Ramos (cell line): Measurements from ENCODE around the gene POMC.
"Not testable (repeated sequence)": the region's sequence is repeated elsewhere in the genome, so short reads cannot be mapped to it uniquely, and the experiment has no call there.

Experiments
- in situ Hi-C: fragments of 300-500 bp; cut with MboI; formaldehyde crosslinking; loops from one replicate; pipeline ENCODE4 v1.14.3; 2022; ENCODE audit warnings: low sequenced_read_pairs; ENCODE audit not compliant: unreplicated experiment

The POMC gene

GRCh38 chr2:25168256-25169072, at the start of gene POMC:
TSS of gene POMC (minus strand) at chr2:25168580. CDS start at chr2:25164772, 3,808 bp downstream.
- in situ Hi-C loops, result no loop called here

GRCh38 chr2:25218100-25218499, 49.7 kb upstream of the POMC start:
- in situ Hi-C loops, result no loop called here

DNA sequence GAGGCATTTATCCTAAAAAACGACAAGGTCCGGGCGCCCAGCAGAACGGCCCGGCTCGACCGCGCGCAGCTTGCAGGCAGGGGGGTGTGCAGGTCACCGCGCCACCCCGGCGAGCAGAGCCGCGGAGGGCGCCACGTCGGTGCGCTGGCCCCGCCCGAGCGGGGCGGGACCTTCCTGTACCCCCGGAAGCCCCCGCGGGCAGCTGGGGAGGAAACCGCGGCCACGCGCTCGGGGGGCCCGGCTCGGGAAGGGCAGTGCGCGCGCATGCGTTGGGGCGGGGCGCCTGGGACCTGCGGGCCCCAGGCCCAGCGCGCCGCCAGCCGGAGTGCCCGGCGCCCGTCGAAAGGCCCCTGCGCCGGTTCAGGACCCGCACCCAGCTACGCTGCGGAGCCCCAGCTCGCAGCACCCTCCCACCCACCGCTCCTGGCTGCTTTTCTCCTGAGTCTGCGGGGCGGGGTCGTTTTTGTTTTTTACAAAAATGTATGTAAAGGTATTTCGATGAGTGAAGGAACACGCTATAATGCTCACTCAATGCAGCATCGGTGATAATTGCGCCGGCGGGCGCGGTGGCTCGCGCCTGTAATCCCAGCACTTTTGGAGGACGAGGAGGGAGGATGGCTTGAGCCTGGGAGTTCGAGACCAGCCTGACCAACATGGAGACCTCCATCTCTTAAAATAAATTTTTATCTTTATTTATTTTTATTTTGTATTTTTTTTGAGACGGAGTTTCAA, 47.7 kb upstream of the POMC start:
- in situ Hi-C loops, result no loop called here

DNA sequence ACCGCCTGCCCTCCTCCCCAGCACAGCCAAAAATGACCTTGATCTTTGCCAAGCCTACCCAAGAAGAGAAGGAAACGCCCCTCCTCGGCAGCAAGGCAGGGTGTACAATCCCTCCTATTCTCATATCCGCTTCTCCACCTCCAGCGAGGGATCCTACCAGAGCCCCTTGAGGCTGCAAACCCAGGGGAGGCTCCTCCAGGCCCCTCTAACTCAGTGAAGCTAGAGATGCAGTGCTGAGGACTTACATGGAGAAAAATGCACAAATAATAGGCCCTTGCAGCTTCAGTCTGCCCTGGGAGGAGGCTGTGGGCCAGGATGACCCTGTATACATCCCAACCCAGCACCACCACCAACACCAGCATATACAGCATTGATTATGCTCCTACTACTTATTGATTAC, 46.9 kb upstream of the POMC start:
- in situ Hi-C loops, result no loop called here

DNA sequence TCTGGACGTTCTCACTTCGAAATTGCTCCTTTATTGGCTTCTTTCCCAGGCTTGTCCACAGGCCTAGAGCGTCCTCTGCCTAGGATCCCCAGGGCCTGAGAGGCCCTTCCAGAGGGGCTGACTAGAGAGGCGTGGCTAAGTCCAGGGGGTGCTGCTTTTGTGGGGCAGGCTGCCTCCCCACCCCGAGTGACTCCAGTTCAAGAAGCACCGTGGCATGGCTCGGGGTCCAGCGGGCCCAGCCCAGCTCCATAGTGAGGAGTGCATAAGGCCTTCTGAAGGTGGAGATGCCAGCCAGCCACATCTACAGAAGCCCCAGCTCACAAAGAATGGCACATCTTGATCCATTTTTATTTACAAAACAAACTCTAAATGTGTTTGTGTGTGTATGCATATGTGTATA, 44.8 kb upstream of the POMC start:
- in situ Hi-C loops, result no loop called here

- in situ Hi-C loops, result not testable (repeated sequence)
Observed at GRCh38 chr2:25210923-25211322, 42.5 kb upstream of the POMC start.

- in situ Hi-C loops, result no loop called here
Observed at GRCh38 chr2:25207078-25207545, 38.7 kb upstream of the POMC start.

DNA sequence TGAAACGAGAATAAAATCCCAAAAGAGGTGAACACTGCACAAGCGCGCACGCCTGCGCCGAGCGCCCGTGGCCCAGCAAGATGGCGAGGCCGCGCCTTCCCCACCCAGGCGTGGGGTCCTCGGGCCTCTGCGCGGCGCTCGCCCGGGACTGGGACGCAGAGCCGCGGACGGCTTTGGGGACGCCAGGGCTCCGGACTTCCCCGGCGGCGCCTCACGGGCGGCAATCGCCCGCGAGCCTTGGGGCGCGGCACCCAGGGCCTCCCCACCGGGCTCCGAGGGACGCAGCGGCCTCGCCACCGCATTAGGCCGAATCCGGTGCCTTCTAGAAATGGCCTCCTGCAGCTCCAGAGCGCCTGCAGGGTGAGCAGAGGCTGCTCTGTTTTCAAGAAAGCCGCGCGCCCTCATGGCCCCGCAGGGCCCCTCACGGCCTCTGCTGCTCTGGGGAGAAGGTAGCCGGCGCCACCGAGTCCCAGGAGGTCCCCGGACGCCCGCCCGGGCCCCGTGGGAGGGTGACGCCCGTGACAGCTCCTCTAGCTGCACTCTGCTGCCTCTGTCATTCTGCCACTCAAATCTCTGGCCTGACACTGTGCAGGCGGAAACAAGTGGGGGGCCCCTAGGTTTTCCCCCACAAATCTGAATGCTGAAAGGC, 35.9 kb upstream of the POMC start:
- in situ Hi-C loops, result no loop called here

DNA sequence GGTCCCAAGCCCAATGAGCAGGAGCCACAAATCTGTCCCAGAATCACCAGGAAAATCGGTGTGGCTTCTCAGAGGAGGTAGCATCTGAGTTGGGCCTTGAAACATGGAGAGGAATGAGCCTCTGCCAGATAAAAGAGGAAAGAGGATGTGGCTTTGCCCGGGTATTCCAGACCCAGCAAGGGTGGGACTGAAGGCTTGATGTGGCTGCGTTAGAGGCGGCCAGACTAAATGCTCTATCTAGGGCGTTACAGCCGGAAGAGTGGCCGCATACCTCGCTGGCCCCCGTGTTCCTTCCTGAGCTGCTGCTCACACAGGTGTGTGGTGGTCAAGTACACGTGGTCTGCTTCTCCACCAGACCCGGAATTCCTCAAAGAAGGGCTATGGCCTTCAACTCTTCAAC, 33.9 kb upstream of the POMC start:
- in situ Hi-C loops, result no loop called here

DNA sequence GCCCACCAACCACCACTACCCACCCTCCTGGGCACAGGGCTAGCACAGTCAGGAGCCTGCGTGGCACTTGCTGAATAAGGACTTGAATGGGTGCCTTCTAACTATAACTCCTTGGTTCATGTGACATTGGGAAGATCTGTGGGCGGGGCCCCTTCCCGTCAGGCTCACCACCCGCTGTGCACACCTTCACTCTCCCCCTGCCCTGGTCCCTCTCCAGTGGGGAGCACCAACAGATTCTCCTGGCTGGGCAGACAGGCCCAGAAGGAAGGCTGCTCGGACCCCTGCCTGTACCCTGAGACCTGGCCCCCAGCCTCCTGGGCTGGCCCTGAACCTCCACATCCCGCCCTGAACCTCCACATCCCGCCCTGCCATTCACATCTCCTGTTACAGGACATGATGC, 33.4 kb upstream of the POMC start:
- in situ Hi-C loops, result no loop called here

DNA sequence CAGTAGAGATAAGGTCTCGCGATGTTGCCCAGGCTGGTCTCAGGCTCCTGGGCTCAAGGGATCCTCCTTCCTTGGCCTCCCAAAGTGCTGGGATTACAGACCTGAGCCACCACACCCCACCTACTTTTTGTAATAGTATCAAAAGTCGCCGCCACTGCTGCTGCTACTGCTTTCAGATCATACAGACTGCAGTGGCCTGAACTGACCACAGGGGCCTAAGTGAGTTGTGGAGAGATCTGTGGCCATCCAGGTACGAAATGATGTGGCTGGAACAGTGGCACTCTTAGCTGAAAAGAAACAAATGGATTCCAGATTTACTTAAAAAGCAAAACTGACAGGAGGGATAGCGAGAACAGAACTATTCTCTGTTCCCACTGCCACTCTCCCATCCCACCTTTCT, 32.9 kb upstream of the POMC start:
- in situ Hi-C loops, result no loop called here

GRCh38 chr2:25198576-25198975, 30.2 kb upstream of the POMC start:
- in situ Hi-C loops, result no loop called here

DNA sequence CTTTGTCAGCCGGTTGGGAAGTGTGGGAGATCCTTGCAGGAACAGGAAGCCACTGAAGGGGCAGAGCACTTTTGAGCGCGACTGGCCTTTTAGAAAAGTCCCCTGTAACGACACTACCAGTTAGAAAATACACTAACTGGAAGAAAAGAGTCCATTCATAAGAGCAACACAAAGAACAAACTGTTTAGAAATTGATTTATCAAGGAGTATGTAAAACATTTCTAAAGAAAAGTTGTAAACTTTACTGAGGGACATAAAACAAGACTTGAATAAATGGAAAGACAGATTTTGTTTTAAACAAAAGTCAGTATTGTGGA, 29.8 kb upstream of the POMC start:
- in situ Hi-C loops, result no loop called here

DNA sequence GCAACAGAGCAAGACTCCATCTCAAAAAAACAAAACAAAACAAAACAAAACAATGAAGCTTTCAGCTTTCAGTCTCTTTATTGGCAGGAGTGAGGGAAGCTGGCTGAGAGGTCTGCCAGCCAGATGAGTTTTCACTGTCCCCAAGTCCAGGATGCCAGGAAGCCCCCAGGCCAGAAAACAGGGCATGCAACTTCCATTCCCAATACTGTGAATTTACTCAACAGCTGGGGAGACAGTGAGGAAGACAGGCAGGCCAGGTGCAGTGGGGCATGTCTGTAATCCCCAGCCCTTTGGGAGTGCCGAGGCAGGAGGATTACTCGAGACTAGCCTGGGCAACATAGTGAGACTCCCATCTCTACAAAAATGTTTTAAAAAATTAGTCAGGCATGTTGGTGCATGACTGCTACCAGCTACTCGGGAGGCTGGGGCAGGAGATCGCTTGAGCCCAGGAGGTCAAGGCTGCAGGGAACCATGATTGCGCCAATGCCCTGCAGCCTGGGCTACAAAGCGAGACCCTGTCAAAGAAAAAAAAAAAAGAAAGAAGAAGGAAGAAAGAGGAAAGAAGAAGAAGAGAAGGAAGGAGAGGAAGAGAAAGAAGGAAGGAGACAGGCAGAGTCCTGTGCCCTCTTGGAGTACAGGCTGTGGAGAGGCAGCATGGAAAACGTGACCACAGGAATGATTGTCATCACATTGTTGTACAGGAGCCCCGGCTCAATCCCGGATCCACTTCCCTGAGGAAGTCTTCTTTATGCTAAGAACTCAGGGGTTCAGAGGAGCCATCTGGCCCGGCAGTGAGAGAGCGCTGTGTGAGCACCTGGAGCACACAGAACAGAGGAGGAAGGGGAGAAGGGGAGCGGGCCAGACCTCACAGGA, 29.2 kb upstream of the POMC start:
- in situ Hi-C loops, result no loop called here

DNA sequence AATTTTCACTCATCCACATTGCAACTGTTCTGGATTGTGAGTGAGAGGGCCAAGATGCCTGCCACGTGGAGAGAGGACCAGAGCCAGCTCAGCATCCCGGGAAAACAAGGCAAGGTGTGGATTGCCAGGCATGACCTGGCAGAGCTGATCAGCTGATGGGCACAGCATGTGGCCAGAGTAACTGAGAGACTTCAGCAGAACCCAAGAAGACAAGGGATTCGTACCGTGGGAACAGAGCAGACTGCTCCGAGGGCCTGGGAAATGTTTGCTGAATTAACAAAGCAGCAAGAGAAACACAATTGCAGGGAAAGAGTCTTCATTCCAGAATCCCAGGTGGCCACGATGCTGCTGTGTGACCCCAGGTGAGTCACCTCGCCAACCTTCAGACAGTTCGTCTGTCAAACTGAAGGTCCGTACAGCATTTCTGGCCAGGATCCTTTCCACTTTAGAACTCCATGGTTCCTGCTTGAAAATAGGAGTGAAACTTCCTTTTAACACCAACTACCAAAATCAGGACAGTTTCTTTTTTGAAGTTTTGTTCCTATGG, 26.3 kb upstream of the POMC start:
- in situ Hi-C loops, result no loop called here

DNA sequence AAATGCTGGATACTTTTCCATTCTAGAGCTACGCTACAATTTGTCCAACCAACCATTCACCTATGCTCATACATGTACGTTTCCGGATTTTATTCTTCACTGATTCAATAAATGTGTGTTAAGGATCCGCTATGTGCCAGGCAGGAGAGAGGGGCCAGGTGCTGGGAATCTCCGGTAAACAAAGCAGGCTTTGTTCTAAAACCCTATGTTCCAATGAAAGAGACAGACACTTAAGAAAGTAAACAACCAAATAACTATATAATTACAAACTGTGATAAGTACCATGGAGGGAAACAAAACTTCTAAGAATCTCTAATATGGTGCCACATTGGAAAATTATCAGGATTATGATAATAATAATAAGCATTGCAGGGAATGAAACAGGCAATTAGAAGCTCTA, 22.2 kb upstream of the POMC start:
- in situ Hi-C loops, result no loop called here

GRCh38 chr2:25188405-25188804, 20.0 kb upstream of the POMC start:
- in situ Hi-C loops, result no loop called here

- in situ Hi-C loops, result no loop called here
Observed at GRCh38 chr2:25187729-25188350, 19.5 kb upstream of the POMC start.

DNA sequence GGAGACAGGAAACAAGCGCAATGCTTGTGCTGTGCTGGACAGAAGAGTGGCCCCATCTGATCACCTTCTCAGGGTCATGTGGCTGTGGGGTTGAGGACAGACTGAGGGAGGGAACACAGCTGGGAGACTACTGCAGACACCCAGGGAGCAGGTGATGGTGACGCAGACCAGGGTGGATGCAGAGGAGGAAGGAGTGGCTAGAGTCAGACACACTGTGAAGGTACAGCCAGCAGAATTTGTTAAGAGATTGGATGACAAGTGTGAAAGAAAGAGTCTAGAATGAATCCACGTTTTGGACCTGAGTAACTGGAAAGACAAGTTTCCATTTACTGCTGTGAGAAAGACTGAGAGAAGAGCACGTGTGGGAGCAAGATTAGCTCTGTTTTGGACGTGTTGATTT, 15.9 kb upstream of the POMC start:
- in situ Hi-C loops, result no loop called here

DNA sequence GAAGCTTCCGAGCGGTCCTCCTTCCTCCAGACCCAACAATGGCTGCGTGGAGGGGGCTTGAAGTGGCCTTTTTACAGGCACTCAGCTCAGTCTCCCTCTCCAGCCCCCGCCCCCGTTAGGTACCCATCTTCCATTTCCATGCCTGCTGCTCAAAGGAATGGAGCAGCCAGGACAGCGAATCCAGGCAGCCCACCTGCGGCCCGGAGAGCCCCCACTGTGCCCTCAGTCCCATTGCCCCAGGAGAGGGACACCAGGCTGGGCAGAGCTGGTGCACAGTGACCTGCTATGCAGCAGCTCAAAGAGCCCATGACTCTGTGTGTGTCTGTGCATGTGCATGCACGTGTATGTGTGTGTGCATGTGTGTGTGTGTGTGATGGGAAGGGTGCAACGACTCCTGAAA, 10.6 kb upstream of the POMC start:
- in situ Hi-C loops, result no loop called here
